K562 (cell line): ENCODE data around the gene SLC7A6. TPM values are rescaled to one million over a fixed set of nuclear protein-coding genes. Genes with fewer than 3 reads are reported as not detected.

ENCODE experiments used
- ATF1 ChIP-seq, 2 experiments: fragments of 450-650 bp in 1 of 2; IDR thresholded peaks; 2 replicates each; pipeline ENCODE4 v1.6.1; 2016; ENCODE audit warnings: missing compliant biosample characterization in 1 of 2, missing genetic modification characterization in 1 of 2
- CBFB ChIP-seq: sonication (generic); formaldehyde crosslinking; IDR thresholded peaks from 2 replicates; pipeline ENCODE4 v1.4.0; 2020; ENCODE audit warnings: mild to moderate bottlenecking, missing genetic modification reagents
- CCAR2 ChIP-seq: fragments of 200-400 bp; formaldehyde crosslinking; IDR thresholded peaks from 2 replicates; pipeline ENCODE4 v1.6.1; 2017; ENCODE audit warnings: mild to moderate bottlenecking, low read depth, low read length
- ETV5 ChIP-seq: sonication (generic); formaldehyde crosslinking; IDR thresholded peaks from 2 replicates; pipeline ENCODE4 v1.4.0; 2020; ENCODE audit warnings: low read depth, mild to moderate bottlenecking, missing genetic modification reagents
- NFXL1 ChIP-seq: fragments of 450-650 bp; formaldehyde crosslinking; IDR thresholded peaks from 2 replicates; pipeline ENCODE4 v1.4.0; 2021; ENCODE audit warnings: mild to moderate bottlenecking
- NR2C1 ChIP-seq, 2 experiments: fragments of 450-650 bp; IDR thresholded peaks; 2 replicates each; pipeline ENCODE4 v1.6.1; 2017; ENCODE audit warnings: mild to moderate bottlenecking in 2 of 2, antibody characterized with exemption in 1 of 2, inconsistent platforms in 1 of 2, missing compliant biosample characterization in 1 of 2, missing genetic modification characterization in 1 of 2
- POLR2G ChIP-seq: fragments of 200-400 bp; formaldehyde crosslinking; IDR thresholded peaks from 2 replicates; pipeline ENCODE4 v1.6.1; 2017; ENCODE audit warnings: low read depth, mild to moderate bottlenecking, antibody characterized with exemption, low read length, moderate library complexity
- RBM25 ChIP-seq: fragments of 200-400 bp; formaldehyde crosslinking; IDR thresholded peaks from 2 replicates; pipeline ENCODE4 v1.6.1; 2018; ENCODE audit warnings: low read length, low read depth, moderate library complexity; ENCODE audit not compliant: severe bottlenecking
- SNRNP70 ChIP-seq: fragments of 200-400 bp; formaldehyde crosslinking; optimal IDR thresholded peaks from 2 replicates; pipeline ENCODE3; 2017; ENCODE audit warnings: low read depth, low read length
- SRSF7 ChIP-seq: fragments of 200-400 bp; formaldehyde crosslinking; optimal IDR thresholded peaks from 2 replicates; pipeline ENCODE3; 2017; ENCODE audit warnings: mild to moderate bottlenecking, low read depth, low read length
- SUPT5H ChIP-seq: fragments of 450-650 bp; IDR thresholded peaks from 2 replicates; pipeline ENCODE4 v1.6.1; 2016
- TAF7 ChIP-seq: fragments of 450-650 bp; IDR thresholded peaks from 2 replicates; pipeline ENCODE4 v1.6.1; 2016; ENCODE audit warnings: missing genetic modification characterization, missing compliant biosample characterization
- ZFPM2 ChIP-seq: fragments of 250-450 bp; sonication (Bioruptor Pico); IDR thresholded peaks from 2 replicates; pipeline ENCODE4 v1.5.1; 2022; ENCODE audit warnings: mild to moderate bottlenecking
- ZNF133 ChIP-seq: fragments of 250-450 bp; sonication (Bioruptor Pico); IDR thresholded peaks from 2 replicates; pipeline ENCODE4 v1.4.0; 2020; ENCODE audit warnings: mild to moderate bottlenecking
- ZNF445 ChIP-seq: fragments of 250-450 bp; sonication (Bioruptor Pico); IDR thresholded peaks from 2 replicates; pipeline ENCODE4 v1.4.0; 2020; ENCODE audit warnings: low read depth, mild to moderate bottlenecking, moderate library complexity
- polyA plus RNA-seq, 8 experiments: library from polyadenylated mRNA; depleted of rRNA in 4 of 8; stranded (reverse) in 5 of 8; unstranded in 3 of 8; fragments of >200 nt; fragmentation: Nextera tagmentation in 2 of 8; fragmentation: Illumina TruSeq in 1 of 8; extraction: Ambion mirVana in 2 of 8; extraction: Trizol in 1 of 8; gene quantifications; 2 replicates each; pipeline versions ENCODE4 v1.2.1 to v1.2.3, GENCODE V29; 2011 to 2014; ENCODE audit warnings: inconsistent platforms in 1 of 8, missing spikeins in 1 of 8
- total RNA-seq, 7 experiments: library from RNA; depleted of rRNA in 6 of 7; stranded (reverse); fragments of >200 nt in 6 of 7; fragmentation: Illumina TruSeq in 2 of 7; extraction: Trizol in 2 of 7; gene quantifications; 2 replicates each; pipeline versions ENCODE4 v1.2.1 to v1.2.3, GENCODE V29; 2011 to 2021; ENCODE audit warnings: low replicate concordance in 1 of 7
- TF ChIP-seq, protein P1 (sequence below), 3 experiments: fragments of 200-800 bp in 1 of 3; sonication (Bioruptor generic) in 1 of 3; sonication (generic) in 1 of 3; formaldehyde crosslinking in 1 of 3; IDR thresholded peaks; 2 replicates each; pipeline versions ENCODE4 v1.6.1 to v1.8.0; 2016 to 2022; ENCODE audit warnings: mild to moderate bottlenecking in 2 of 3, missing compliant biosample characterization in 2 of 3, missing genetic modification characterization in 2 of 3, missing genetic modification reagents in 1 of 3
- TF ChIP-seq, protein P2 (sequence below): sonication (generic); IDR thresholded peaks from 2 replicates; pipeline ENCODE4 v1.6.1; 2016
- TF ChIP-seq, protein P3 (sequence below): sonication (generic); formaldehyde crosslinking; IDR thresholded peaks from 2 replicates; pipeline ENCODE4 v1.8.1; 2023; ENCODE audit warnings: mild to moderate bottlenecking, missing genetic modification reagents
- TF ChIP-seq, protein P4 (sequence below): fragments of 450-650 bp; formaldehyde crosslinking; IDR thresholded peaks from 2 replicates; pipeline ENCODE4 v1.4.0; 2022; ENCODE audit warnings: missing genetic modification characterization
- TF ChIP-seq, protein P5 (sequence below): fragments of 250-450 bp; sonication (Bioruptor Pico); IDR thresholded peaks from 2 replicates; pipeline ENCODE4 v1.5.0; 2021

SLC7A6 gene
- total and polyA plus RNA-seq, 9 of the 15 experiments (the other 6 are each of a cell fraction or from before 2014, with no cell fraction given): 12.6 to 60.1 (median 29.8) TPM

DNA sequence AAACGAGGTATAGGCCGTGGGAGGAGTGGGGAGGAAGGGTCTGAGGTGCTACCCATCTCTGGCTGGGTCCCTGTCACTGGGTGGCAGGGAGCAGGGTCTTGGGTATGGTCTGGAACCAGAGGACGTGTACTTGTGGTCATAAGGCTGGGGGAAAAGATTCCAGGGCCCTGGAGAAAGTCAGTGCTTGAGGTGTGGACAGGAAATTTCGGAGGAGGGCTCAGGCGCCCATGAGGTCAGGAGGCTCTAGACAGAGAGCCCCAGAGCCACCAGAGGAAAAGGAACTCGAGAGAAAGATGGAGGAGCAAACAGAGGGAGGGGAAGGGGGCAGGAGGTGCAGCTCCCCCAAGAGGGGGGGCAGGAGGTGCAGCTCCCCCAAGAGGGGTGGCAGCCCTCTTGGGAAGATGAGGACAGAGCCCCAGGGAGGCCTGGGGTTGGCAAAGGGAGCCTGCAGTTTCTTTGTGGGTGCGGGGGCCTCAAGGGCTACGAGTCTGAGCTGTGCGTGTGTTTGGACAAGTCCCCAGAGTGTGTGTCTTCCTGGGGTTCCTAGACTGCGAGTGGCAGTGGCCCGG lies 683 bp upstream of the SLC7A6 start (continued):
- TF ChIP-seq CBFB (CRISPR knock-in tag): no peak
- TF ChIP-seq, protein P1, sequence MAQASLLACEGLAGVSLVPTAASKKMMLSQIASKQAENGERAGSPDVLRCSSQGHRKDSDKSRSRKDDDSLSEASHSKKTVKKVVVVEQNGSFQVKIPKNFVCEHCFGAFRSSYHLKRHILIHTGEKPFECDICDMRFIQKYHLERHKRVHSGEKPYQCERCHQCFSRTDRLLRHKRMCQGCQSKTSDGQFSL (CRISPR knock-in tag; IDR thresholded peaks at IDR 0.05): peak; percentile 71
- TF ChIP-seq, protein P1 (tag; IDR thresholded peaks at IDR 0.05): peak in 1 of 2 experiments; percentile 62; a peak in 1 of 4 replicates
- TF ChIP-seq POLR2G: no peak
- TF ChIP-seq ZFPM2 (CRISPR knock-in tag): no peak
- TF ChIP-seq, protein P2, sequence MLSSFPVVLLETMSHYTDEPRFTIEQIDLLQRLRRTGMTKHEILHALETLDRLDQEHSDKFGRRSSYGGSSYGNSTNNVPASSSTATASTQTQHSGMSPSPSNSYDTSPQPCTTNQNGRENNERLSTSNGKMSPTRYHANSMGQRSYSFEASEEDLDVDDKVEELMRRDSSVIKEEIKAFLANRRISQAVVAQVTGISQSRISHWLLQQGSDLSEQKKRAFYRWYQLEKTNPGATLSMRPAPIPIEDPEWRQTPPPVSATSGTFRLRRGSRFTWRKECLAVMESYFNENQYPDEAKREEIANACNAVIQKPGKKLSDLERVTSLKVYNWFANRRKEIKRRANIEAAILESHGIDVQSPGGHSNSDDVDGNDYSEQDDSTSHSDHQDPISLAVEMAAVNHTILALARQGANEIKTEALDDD: no peak
- TF ChIP-seq, protein P3, sequence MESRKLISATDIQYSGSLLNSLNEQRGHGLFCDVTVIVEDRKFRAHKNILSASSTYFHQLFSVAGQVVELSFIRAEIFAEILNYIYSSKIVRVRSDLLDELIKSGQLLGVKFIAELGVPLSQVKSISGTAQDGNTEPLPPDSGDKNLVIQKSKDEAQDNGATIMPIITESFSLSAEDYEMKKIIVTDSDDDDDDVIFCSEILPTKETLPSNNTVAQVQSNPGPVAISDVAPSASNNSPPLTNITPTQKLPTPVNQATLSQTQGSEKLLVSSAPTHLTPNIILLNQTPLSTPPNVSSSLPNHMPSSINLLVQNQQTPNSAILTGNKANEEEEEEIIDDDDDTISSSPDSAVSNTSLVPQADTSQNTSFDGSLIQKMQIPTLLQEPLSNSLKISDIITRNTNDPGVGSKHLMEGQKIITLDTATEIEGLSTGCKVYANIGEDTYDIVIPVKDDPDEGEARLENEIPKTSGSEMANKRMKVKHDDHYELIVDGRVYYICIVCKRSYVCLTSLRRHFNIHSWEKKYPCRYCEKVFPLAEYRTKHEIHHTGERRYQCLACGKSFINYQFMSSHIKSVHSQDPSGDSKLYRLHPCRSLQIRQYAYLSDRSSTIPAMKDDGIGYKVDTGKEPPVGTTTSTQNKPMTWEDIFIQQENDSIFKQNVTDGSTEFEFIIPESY (CRISPR knock-in tag): no peak
- TF ChIP-seq SUPT5H: 0 out of 2 replicates have a peak, but pooled peaks have one; percentile 9
- TF ChIP-seq ZNF445 (CRISPR knock-in tag): no peak
- TF ChIP-seq ZNF133 (CRISPR knock-in tag): no peak
- no peak for TF ChIP-seq ETV5 (CRISPR knock-in tag)
- TF ChIP-seq SRSF7: no peak
- TF ChIP-seq RBM25: no peak
- TF ChIP-seq, protein P4, sequence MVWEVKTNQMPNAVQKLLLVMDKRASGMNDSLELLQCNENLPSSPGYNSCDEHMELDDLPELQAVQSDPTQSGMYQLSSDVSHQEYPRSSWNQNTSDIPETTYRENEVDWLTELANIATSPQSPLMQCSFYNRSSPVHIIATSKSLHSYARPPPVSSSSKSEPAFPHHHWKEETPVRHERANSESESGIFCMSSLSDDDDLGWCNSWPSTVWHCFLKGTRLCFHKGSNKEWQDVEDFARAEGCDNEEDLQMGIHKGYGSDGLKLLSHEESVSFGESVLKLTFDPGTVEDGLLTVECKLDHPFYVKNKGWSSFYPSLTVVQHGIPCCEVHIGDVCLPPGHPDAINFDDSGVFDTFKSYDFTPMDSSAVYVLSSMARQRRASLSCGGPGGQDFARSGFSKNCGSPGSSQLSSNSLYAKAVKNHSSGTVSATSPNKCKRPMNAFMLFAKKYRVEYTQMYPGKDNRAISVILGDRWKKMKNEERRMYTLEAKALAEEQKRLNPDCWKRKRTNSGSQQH (CRISPR knock-in tag): no peak
- no peak for TF ChIP-seq ATF1 (CRISPR knock-in tag; IDR thresholded peaks at IDR 0.05)
- TF ChIP-seq ATF1 (tag; IDR thresholded peaks at IDR 0.05): no peak
- no peak for TF ChIP-seq NFXL1 (CRISPR knock-in tag)
- no peak for TF ChIP-seq SNRNP70
- no peak for TF ChIP-seq CCAR2
- TF ChIP-seq, protein P5, sequence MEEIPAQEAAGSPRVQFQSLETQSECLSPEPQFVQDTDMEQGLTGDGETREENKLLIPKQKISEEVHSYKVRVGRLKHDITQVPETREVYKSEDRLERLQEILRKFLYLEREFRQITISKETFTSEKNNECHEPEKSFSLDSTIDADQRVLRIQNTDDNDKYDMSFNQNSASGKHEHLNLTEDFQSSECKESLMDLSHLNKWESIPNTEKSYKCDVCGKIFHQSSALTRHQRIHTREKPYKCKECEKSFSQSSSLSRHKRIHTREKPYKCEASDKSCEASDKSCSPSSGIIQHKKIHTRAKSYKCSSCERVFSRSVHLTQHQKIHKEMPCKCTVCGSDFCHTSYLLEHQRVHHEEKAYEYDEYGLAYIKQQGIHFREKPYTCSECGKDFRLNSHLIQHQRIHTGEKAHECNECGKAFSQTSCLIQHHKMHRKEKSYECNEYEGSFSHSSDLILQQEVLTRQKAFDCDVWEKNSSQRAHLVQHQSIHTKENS: no peak
- TF ChIP-seq TAF7: peak; percentile 55
- TF ChIP-seq NR2C1 (IDR thresholded peaks at IDR 0.05): peak; percentile 23; the same call in 1 of the 2 replicates
- 0 out of 2 replicates have a peak, but pooled peaks have one; percentile 69 for TF ChIP-seq NR2C1 (tag; IDR thresholded peaks at IDR 0.05)
